SU-DHL-6 (cell line): Measurements from ENCODE around the gene NAV3.

Experiments used
- EZH2phosphoT487 ChIP-seq: fragments of 200-600 bp; sonication (generic), shearing (Covaris generic); conservative IDR thresholded peaks from 2 replicates; pipeline ENCODE4 v1.6.1; 2018; ENCODE audit warnings: mild to moderate bottlenecking, antibody characterized with exemption, low read length, moderate library complexity, mixed read lengths
- TF ChIP-seq, protein P1 (sequence below): fragments of 200-600 bp; sonication (generic); IDR thresholded peaks from one replicate; pipeline ENCODE4 v1.5.1; 2017; ENCODE audit warnings: antibody characterized with exemption, mild to moderate bottlenecking, low read length, moderate library complexity; ENCODE audit not compliant: insufficient read depth, poor library complexity, severe bottlenecking

DNA sequence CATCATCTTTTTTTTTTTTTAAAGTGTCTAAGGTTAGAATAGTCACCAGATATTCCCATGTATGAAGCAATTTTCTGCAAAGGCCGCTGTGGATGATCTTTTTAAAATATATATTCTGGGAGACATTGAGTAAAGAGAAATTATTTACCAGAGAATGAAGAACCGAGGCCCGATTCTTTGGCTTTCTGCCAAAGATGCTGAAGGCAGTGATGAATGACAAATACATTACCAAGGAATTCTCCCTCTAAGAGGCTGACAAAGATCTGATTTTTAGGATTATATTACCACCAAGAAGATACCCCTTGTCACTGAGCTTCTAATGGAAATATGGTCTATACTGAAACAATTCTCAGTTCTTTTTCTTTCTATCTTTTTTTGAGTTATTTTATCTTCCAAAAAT is 336.8 kb downstream of the NAV3 start:
- TF ChIP-seq, protein P1, sequence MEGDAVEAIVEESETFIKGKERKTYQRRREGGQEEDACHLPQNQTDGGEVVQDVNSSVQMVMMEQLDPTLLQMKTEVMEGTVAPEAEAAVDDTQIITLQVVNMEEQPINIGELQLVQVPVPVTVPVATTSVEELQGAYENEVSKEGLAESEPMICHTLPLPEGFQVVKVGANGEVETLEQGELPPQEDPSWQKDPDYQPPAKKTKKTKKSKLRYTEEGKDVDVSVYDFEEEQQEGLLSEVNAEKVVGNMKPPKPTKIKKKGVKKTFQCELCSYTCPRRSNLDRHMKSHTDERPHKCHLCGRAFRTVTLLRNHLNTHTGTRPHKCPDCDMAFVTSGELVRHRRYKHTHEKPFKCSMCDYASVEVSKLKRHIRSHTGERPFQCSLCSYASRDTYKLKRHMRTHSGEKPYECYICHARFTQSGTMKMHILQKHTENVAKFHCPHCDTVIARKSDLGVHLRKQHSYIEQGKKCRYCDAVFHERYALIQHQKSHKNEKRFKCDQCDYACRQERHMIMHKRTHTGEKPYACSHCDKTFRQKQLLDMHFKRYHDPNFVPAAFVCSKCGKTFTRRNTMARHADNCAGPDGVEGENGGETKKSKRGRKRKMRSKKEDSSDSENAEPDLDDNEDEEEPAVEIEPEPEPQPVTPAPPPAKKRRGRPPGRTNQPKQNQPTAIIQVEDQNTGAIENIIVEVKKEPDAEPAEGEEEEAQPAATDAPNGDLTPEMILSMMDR: no peak
- no peak for TF ChIP-seq EZH2phosphoT487
